ENCODE results near the gene FOSB. TPM values are rescaled to one million over a fixed set of nuclear protein-coding genes. Genes with fewer than 3 reads are reported as not detected.

The FOSB gene
- total and polyA plus RNA-seq, 9 of the 15 experiments (the other 6 are each of a cell fraction or from before 2014, with no cell fraction given): 0.11 to 2.7 (median 0.73) TPM

- Histone ChIP-seq H3K4me2 (ENCODE audit: insufficient read depth, low read length) (peak overlapping the region; percentile 82; the same call in 1 of the 2 replicates), H3K27ac (ENCODE audit: extremely low read depth, low read depth, low read length) (no peak overlapping the region), H3K27me3 (ENCODE audit: control insufficient read depth in 2 of 2, insufficient read depth in 2 of 2, low read length in 2 of 2) (peaks cover 3 to 16% of the 10 kb centered on the region in 2 experiments; a peak in 3 of 5 replicates), H4K20me1 (replicated peaks; ENCODE audit: control insufficient read depth, insufficient read depth, low read length) (no peaks in the 10 kb centered on the region), H3K4me1 (replicated peaks in 1 of 2; ENCODE audit: control insufficient read depth in 2 of 2, insufficient read depth in 2 of 2, low read length in 2 of 2) (peaks cover 7 to 61% of the 10 kb centered on the region in 2 experiments; a peak in 4 of 5 replicates), H3K36me3 (ENCODE audit: control insufficient read depth, insufficient read depth, low read length) (no peaks in the 10 kb centered on the region), H3K9me3 (replicated peaks; ENCODE audit: control insufficient read depth, insufficient read depth, low read depth, low read length) (no peaks in the 10 kb centered on the region), H2AFZ (ENCODE audit: low read depth, low read length) (no peak overlapping the region), H3K79me2 (ENCODE audit: control insufficient read depth, insufficient read depth, low read length) (peaks cover 6% of the 10 kb centered on the region; the same call in 1 of the 3 replicates), H3K4me3 (no peak overlapping the region), H3K9me1 (ENCODE audit: control insufficient read depth, insufficient read depth, low read length) (no peaks in the 10 kb centered on the region), H3K9ac (ENCODE audit: insufficient read depth in 1 of 2, low read depth in 2 of 2, low read length in 2 of 2) (no peak overlapping the region)
- ChIA-PET POLR2A (interaction anchor here (0.6 to 1.7 kb wide), 3 partner anchors 9 to 30 kb away, joined by 3 to 12 read pairs (median 7); no protein-coding TSS in a partner anchor), CTCF (ENCODE audit: low intra/inter-chr PET ratio) (no interaction called here)
- TF ChIP-seq HMG20B (CRISPR knock-in tag; IDR thresholded peaks at IDR 0.05) (no peak), ZNF449 (CRISPR knock-in tag; IDR thresholded peaks at IDR 0.05) (no peak), RB1 (IDR thresholded peaks at IDR 0.05; ENCODE audit: low read depth) (no peak), RFX7 (CRISPR knock-in tag; IDR thresholded peaks at IDR 0.05) (no peak), ELK1 (CRISPR knock-in tag; IDR thresholded peaks at IDR 0.05) (no peak), YY1 (IDR thresholded peaks at IDR 0.05; ENCODE audit: borderline replicate concordance in 1 of 3, control insufficient read depth in 1 of 3, extremely low read depth in 1 of 3, insufficient read depth in 3 of 3, insufficient read length in 1 of 3, insufficient replicate concordance in 2 of 3, low read depth in 1 of 3, low read length in 2 of 3) (no peak), ZNF398 (CRISPR knock-in tag; IDR thresholded peaks at IDR 0.05) (no peak), ZKSCAN3 (CRISPR knock-in tag; IDR thresholded peaks at IDR 0.05) (no peak), ZNF778 (CRISPR knock-in tag; IDR thresholded peaks at IDR 0.05) (no peak), NR2F6 (CRISPR knock-in tag; IDR thresholded peaks at IDR 0.05) (no peak)
- no peak for ATAC-seq
- intact Hi-C loops (cut with micrococcal nuclease): no loop called here
- FAIRE-seq: no peak
- BruUV-seq (replicated peaks): no TSS peak
- no peak for DNase-seq (ENCODE audit: extremely low read depth in 1 of 4, low spot score in 3 of 4)
- 59% methylated on average over 36 of the region's 39 CpGs for WGBS (ENCODE audit: insufficient coverage, low coverage, missing lambda C conversion rate)
- in situ Hi-C loops (cut with MboI): no loop called here
These were observed 26.6 kb downstream of the FOSB start for GRCh38 chr19:45494261-45494916.
